ENCODE measurements around the gene DMGDH. TPM values are rescaled to one million over a fixed set of nuclear protein-coding genes. Genes with fewer than 3 reads are reported as not detected.

Gene DMGDH
- total RNA-seq, 1 donor from 2014 or later = 0.32 TPM

- no peak overlapping the region for H3K27ac ChIP-seq
- peaks cover under 1% of the 10 kb centered on the region for H3F3A ChIP-seq (ENCODE audit: low read depth)
- H4K20me1 ChIP-seq (ENCODE audit: low read depth) = no peaks in the 10 kb centered on the region
- H3K9ac ChIP-seq = no peak overlapping the region
- H3K4me3 ChIP-seq = no peak overlapping the region
- Mint-ChIP-seq H3K4me1 (no peaks in the 10 kb centered on the region), H3K9me3 (no peaks in the 10 kb centered on the region), H3K36me3 (peaks cover 5% of the 10 kb centered on the region), H3K27me3 (ENCODE audit: insufficient read depth, low read depth) (no peaks in the 10 kb centered on the region), H3K4me3 (no peak overlapping the region), H3K27ac (no peak overlapping the region)
- H3K79me2 ChIP-seq (ENCODE audit: low read depth) = no peaks in the 10 kb centered on the region
- no peak overlapping the region for H3K4me2 ChIP-seq
- H3K4me1 ChIP-seq = peaks cover 3% of the 10 kb centered on the region
- no peak overlapping the region for H2AFZ ChIP-seq (replicated peaks)
- H3K36me3 ChIP-seq = no peaks in the 10 kb centered on the region
- no peaks in the 10 kb centered on the region for H3K9me3 ChIP-seq (ENCODE audit: low read depth)
- no peak for TF ChIP-seq CTCF (IDR thresholded peaks at IDR 0.05)
- no peak for TF ChIP-seq EZH2 (IDR thresholded peaks at IDR 0.05)
- no peak for TF ChIP-seq EZH2phosphoT487 (IDR thresholded peaks at IDR 0.05)
- DNase-seq (ENCODE audit: low spot score) = no peak
- H3K27me3 ChIP-seq = no peaks in the 10 kb centered on the region
Measured at GRCh38 chr5:78953092-78953800, 116.2 kb downstream of the DMGDH start.

Other genes with a start within 250 kb of the DMGDH start
- gene ARSB, start 84.4 kb downstream of the DMGDH start, total RNA-seq (ENCODE audit: low replicate concordance) = 15.3 and 19.2 TPM in 2 replicates
- not detected in 2 replicates for gene BHMT2, start 93 bp upstream of the DMGDH start, total RNA-seq (ENCODE audit: low replicate concordance)
- gene BHMT, start 42.1 kb upstream of the DMGDH start, total RNA-seq (ENCODE audit: low replicate concordance) = 0.45 and 1.1 TPM in 2 replicates
- 13.0 and 16.5 TPM in 2 replicates for gene JMY, start 166.5 kb upstream of the DMGDH start, total RNA-seq (ENCODE audit: low replicate concordance)

All from neural progenitor cell (in vitro differentiated cells).